ENCODE measurements around the gene MYOZ1. TPM values are rescaled to one million over a fixed set of nuclear protein-coding genes. Genes with fewer than 3 reads are reported as not detected.
"Not testable (repeated sequence)": the region's sequence is repeated elsewhere in the genome, so short reads cannot be mapped to it uniquely, and the experiment has no call there.

The MYOZ1 gene
- polyA plus RNA-seq, 3 donors = 0.34 to 0.49 (median 0.45) TPM

GRCh38 chr10:73625004-73625883 is 16.0 kb downstream of the MYOZ1 start:
- H3K27ac ChIP-seq (ENCODE audit: low read depth, low read length) = no peak overlapping the region
- 0 to 1% (median 1%) methylated on average over 45 to 46 of the region's 46 CpGs for WGBS, 3 donors

GRCh38 chr10:73623056-73623455 is 18.2 kb downstream of the MYOZ1 start:
- 83 to 95% (median 92%) methylated on average over 4 of the region's 4 CpGs for WGBS, 3 donors

GRCh38 chr10:73620974-73621373 is 20.3 kb downstream of the MYOZ1 start:
- not testable (repeated sequence) for H3K27ac ChIP-seq (ENCODE audit: low read depth, low read length)
- 70 to 96% (median 94%) methylated on average over 12 of the region's 12 CpGs for WGBS, 3 donors

More at GRCh38 chr10:73623056-73623455, 18.2 kb downstream of the MYOZ1 start:
- no peak overlapping the region for H3K27ac ChIP-seq (ENCODE audit: low read depth, low read length)

- H3K27ac ChIP-seq (ENCODE audit: low read depth, low read length) = not testable (repeated sequence)
- WGBS, 3 donors = 96 to 100% (median 97%) methylated on average over 8 of the region's 8 CpGs
Measured at GRCh38 chr10:73617143-73617542, 24.1 kb downstream of the MYOZ1 start.

GRCh38 chr10:73614720-73615119 is 26.6 kb downstream of the MYOZ1 start:
- 79 to 93% (median 90%) methylated on average over 3 of the region's 3 CpGs for WGBS, 3 donors
- no peak overlapping the region for H3K27ac ChIP-seq (ENCODE audit: low read depth, low read length)

GRCh38 chr10:73609116-73609515 is 32.2 kb downstream of the MYOZ1 start:
- no peak overlapping the region for H3K27ac ChIP-seq (ENCODE audit: low read depth, low read length)
- 90 to 91% (median 91%) methylated on average over 4 of the region's 4 CpGs for WGBS, 3 donors

GRCh38 chr10:73601486-73601921 is 39.8 kb downstream of the MYOZ1 start:
- WGBS, 3 donors = 26 to 70% (median 58%) methylated on average over 3 of the region's 3 CpGs
- no peak overlapping the region for H3K27ac ChIP-seq (ENCODE audit: low read depth, low read length)

GRCh38 chr10:73597346-73597745 is 43.9 kb downstream of the MYOZ1 start:
- 86 to 97% (median 97%) methylated on average over 1 of the region's 1 CpG for WGBS, 3 donors
- no peak overlapping the region for H3K27ac ChIP-seq (ENCODE audit: low read depth, low read length)

- H3K27ac ChIP-seq (ENCODE audit: low read depth, low read length) = no peak overlapping the region
- WGBS, 3 donors = 84 to 92% (median 84%) methylated on average over 5 of the region's 5 CpGs
Measured at GRCh38 chr10:73593812-73594211, 47.5 kb downstream of the MYOZ1 start.

- WGBS, 3 donors = 99 to 100% (median 99%) methylated on average over 4 of the region's 4 CpGs
- H3K27ac ChIP-seq (ENCODE audit: low read depth, low read length) = no peak overlapping the region
Measured at GRCh38 chr10:73593110-73593509, 48.2 kb downstream of the MYOZ1 start.

GRCh38 chr10:73591935-73592699 is 49.2 kb downstream of the MYOZ1 start:
- WGBS, 3 donors = 39 to 47% (median 42%) methylated on average over 3 of the region's 3 CpGs
- H3K27ac ChIP-seq (ENCODE audit: low read depth, low read length) = no peak overlapping the region

GRCh38 chr10:73590881-73591799 is 50.1 kb downstream of the MYOZ1 start, which contains the start of gene USP54:
USP54 (minus strand) TSS chr10:73591342; CDS start chr10:73575658, 15,684 bp downstream.
- no peak within 1 kb of the TSS for H3K27ac ChIP-seq (ENCODE audit: low read depth, low read length)
- WGBS, 3 donors = 25 to 43% (median 27%) methylated on average over 6 of the region's 6 CpGs

GRCh38 chr10:73589563-73590126 is 51.6 kb downstream of the MYOZ1 start:
- WGBS, 3 donors = 81 to 86% (median 84%) methylated on average over 3 of the region's 3 CpGs
- no peak overlapping the region for H3K27ac ChIP-seq (ENCODE audit: low read depth, low read length)

GRCh38 chr10:73588656-73589055 is 52.6 kb downstream of the MYOZ1 start:
- WGBS, 3 donors = 65 to 85% (median 67%) methylated on average over 1 of the region's 1 CpG

GRCh38 chr10:73586583-73586984 is 54.7 kb downstream of the MYOZ1 start:
- 5% methylated on average over 1 of the region's 1 CpG for WGBS, 3 donors
- H3K27ac ChIP-seq (ENCODE audit: low read depth, low read length) = no peak overlapping the region

More at GRCh38 chr10:73588656-73589055, 52.6 kb downstream of the MYOZ1 start:
- H3K27ac ChIP-seq (ENCODE audit: low read depth, low read length) = no peak overlapping the region

GRCh38 chr10:73585327-73585726 is 55.9 kb downstream of the MYOZ1 start:
- H3K27ac ChIP-seq (ENCODE audit: low read depth, low read length) = no peak overlapping the region
- 92 to 100% (median 94%) methylated on average over 3 of the region's 3 CpGs for WGBS, 3 donors

GRCh38 chr10:73584737-73585136 is 56.5 kb downstream of the MYOZ1 start:
- H3K27ac ChIP-seq (ENCODE audit: low read depth, low read length) = no peak overlapping the region
- WGBS, 3 donors = 81 to 97% (median 88%) methylated on average over 2 of the region's 2 CpGs

- H3K27ac ChIP-seq (ENCODE audit: low read depth, low read length) = no peak overlapping the region
- WGBS, 3 donors = 89 to 96% (median 92%) methylated on average over 2 of the region's 2 CpGs
Measured at GRCh38 chr10:73581918-73582317, 59.4 kb downstream of the MYOZ1 start.
